ENCODE results near the gene CREB5. TPM values are rescaled to one million over a fixed set of nuclear protein-coding genes. Genes with fewer than 3 reads are reported as not detected.

Gene CREB5
- total and polyA plus RNA-seq, 2 of the 13 experiments (the other 11 are each of a cell fraction or from before 2014, with no cell fraction given), result 0.38 to 0.71 TPM

- in situ Hi-C loops (cut with HindIII; ENCODE audit: extremely low pct_ligation_motif_present, low pct_unique_long_range_greater_than_20kb), result no loop called here
- DNase-seq (ENCODE audit: low spot score), result no peak
- no peak for FAIRE-seq
- Histone ChIP-seq H3K27me3 (ENCODE audit: control insufficient read depth in 1 of 2, insufficient read depth in 2 of 2, low read length in 2 of 2) (peaks cover 0 to 1% of the 10 kb centered on the region in 2 experiments; a peak in 1 of 5 replicates), H3K9ac (ENCODE audit: insufficient read depth, low read depth, low read length) (no peak overlapping the region), H3K36me3 (replicated peaks in 1 of 2; ENCODE audit: control insufficient read depth in 1 of 2, insufficient read depth in 2 of 2, low read length in 2 of 2) (no peaks in the 10 kb centered on the region), H3K79me2 (ENCODE audit: insufficient read depth, low read length) (no peaks in the 10 kb centered on the region), H2AFZ (ENCODE audit: low read length) (no peak overlapping the region), H3K4me3 (replicated peaks in 1 of 3; ENCODE audit: insufficient read depth in 1 of 3, low read depth in 2 of 3, low read length in 3 of 3) (no peak overlapping the region), H4K20me1 (ENCODE audit: insufficient read depth, low read length) (no peaks in the 10 kb centered on the region), H3K9me3 (ENCODE audit: low read length) (no peaks in the 10 kb centered on the region), H3K4me2 (ENCODE audit: low read depth, low read length) (no peak overlapping the region), H3K4me1 (ENCODE audit: insufficient read depth, low read length) (no peaks in the 10 kb centered on the region), H3K27ac (ENCODE audit: extremely low read length, insufficient read depth, low read length) (no peak overlapping the region)
- ChIA-PET POLR2A (no interaction called here), CTCF (ENCODE audit: low intra/inter-chr PET ratio, low total read pairs) (no interaction called here)
- intact Hi-C loops (cut with micrococcal nuclease; ENCODE audit: unreplicated experiment), result no loop called here
- ATAC-seq, result no peak
- BruUV-seq (replicated peaks), result no TSS peak
- WGBS (ENCODE audit: low lambda C conversion rate), result 16% methylated on average over 4 of the region's 4 CpGs
- TF ChIP-seq ZNF205 (CRISPR knock-in tag; IDR thresholded peaks at IDR 0.05) (no peak), USF2 (IDR thresholded peaks at IDR 0.05; ENCODE audit: low read depth, low read length) (no peak), USF2 (CRISPR knock-in tag; IDR thresholded peaks at IDR 0.05; ENCODE audit: borderline replicate concordance) (no peak), POLR2A (IDR thresholded peaks at IDR 0.05; ENCODE audit: insufficient read depth in 1 of 2, low read depth in 2 of 2, low read length in 2 of 2) (no peak), NR2F6 (IDR thresholded peaks at IDR 0.05) (no peak), NR2F6 (CRISPR knock-in tag; IDR thresholded peaks at IDR 0.05) (no peak), ZNF567 (CRISPR knock-in tag; IDR thresholded peaks at IDR 0.05; ENCODE audit: borderline replicate concordance) (no peak), PLRG1 (conservative IDR thresholded peaks at IDR 0.05) (no peak), ZNF33A (CRISPR knock-in tag; IDR thresholded peaks at IDR 0.05; ENCODE audit: borderline replicate concordance) (no peak), TCF7L2 (IDR thresholded peaks at IDR 0.05; ENCODE audit: low read depth, low read length) (no peak), ZUFSP (CRISPR knock-in tag; IDR thresholded peaks at IDR 0.05; ENCODE audit: borderline replicate concordance) (no peak), ZNF766 (CRISPR knock-in tag; IDR thresholded peaks at IDR 0.05; ENCODE audit: borderline replicate concordance) (no peak), ZNF883 (CRISPR knock-in tag; IDR thresholded peaks at IDR 0.05; ENCODE audit: not compliant biosample characterization) (no peak), ZMYM4 (CRISPR knock-in tag; IDR thresholded peaks at IDR 0.05) (no peak), ADNP (CRISPR knock-in tag; IDR thresholded peaks at IDR 0.05) (no peak), ZBTB33 (CRISPR knock-in tag; IDR thresholded peaks at IDR 0.05) (no peak), ZNF431 (CRISPR knock-in tag; IDR thresholded peaks at IDR 0.05; ENCODE audit: borderline replicate concordance, low read depth) (no peak), HNRNPL (IDR thresholded peaks at IDR 0.05; ENCODE audit: low read depth, low read length) (no peak), SP2 (CRISPR knock-in tag; IDR thresholded peaks at IDR 0.05) (no peak), ZBTB46 (CRISPR knock-in tag; IDR thresholded peaks at IDR 0.05; ENCODE audit: borderline replicate concordance) (no peak), AHR (CRISPR knock-in tag; IDR thresholded peaks at IDR 0.05) (no peak)
These were observed 22.8 kb downstream of the CREB5 start for GRCh38 chr7:28435152-28435551.
